CD8-positive, alpha-beta memory T cell (primary cell): Measurements from ENCODE around the gene LHFPL3. TPM values are rescaled to one million over a fixed set of nuclear protein-coding genes. Genes with fewer than 3 reads are reported as not detected.

ENCODE experiments used
- CTCF ChIA-PET: fragments of 350-600 bp; sonication (Branson Sonifier 250); formaldehyde crosslinking; loops from one replicate; lab custom pipeline; 2021; ENCODE audit warnings: antibody characterized with exemption; lab: Charles Lee
- POLR2A ChIA-PET: fragments of 350-600 bp; sonication (Branson Sonifier 250); formaldehyde crosslinking; loops from one replicate; lab custom pipeline; 2021; ENCODE audit warnings: antibody characterized with exemption; lab: Charles Lee
- DNase-seq, 5 donors: peaks; one replicate each; pipeline versions ENCODE4 v3.0.0 to v3.0.0-alpha.2; 2020 to 2022; ENCODE audit warnings: mixed read lengths in 1 of 5
- H3K27ac ChIP-seq: one replicate; pipeline ENCODE4 v1.7.0; 2013; ENCODE audit warnings: low read depth, mild to moderate bottlenecking, low read length, moderate library complexity
- H3K27me3 ChIP-seq: 2 replicates; pipeline ENCODE4 v1.7.0; 2013; ENCODE audit warnings: low read length, mild to moderate bottlenecking; ENCODE audit not compliant: insufficient read depth, poor library complexity, severe bottlenecking
- H3K36me3 ChIP-seq: 2 replicates; pipeline ENCODE4 v1.7.0; 2013; ENCODE audit warnings: mild to moderate bottlenecking, low read length, moderate library complexity; ENCODE audit not compliant: insufficient read depth
- H3K4me1 ChIP-seq: 2 replicates; pipeline ENCODE4 v1.7.0; 2013; ENCODE audit warnings: mild to moderate bottlenecking, low read length, moderate library complexity; ENCODE audit not compliant: insufficient read depth
- H3K4me3 ChIP-seq: 2 replicates; pipeline ENCODE4 v1.7.0; 2013; ENCODE audit warnings: mild to moderate bottlenecking, low read length
- H3K9me3 ChIP-seq: 2 replicates; pipeline ENCODE4 v1.7.0; 2013; ENCODE audit warnings: mild to moderate bottlenecking, low read length
- H3K27ac Mint-ChIP-seq, 8 donors: one replicate each; pipeline ENCODE4 v1.8.0; 2020 to 2021; ENCODE audit warnings: mixed read lengths in 8 of 8, mild to moderate bottlenecking in 6 of 8, inconsistent platforms in 3 of 8, moderate library complexity in 3 of 8
- H3K27me3 Mint-ChIP-seq, 2 donors: one replicate each; pipeline ENCODE4 v1.8.0; 2020 to 2021; ENCODE audit warnings: mixed read lengths in 2 of 2, mild to moderate bottlenecking in 1 of 2, moderate library complexity in 1 of 2
- H3K36me3 Mint-ChIP-seq, 3 donors: one replicate each; pipeline ENCODE4 v1.8.0; 2020 to 2021; ENCODE audit warnings: mixed read lengths in 3 of 3, inconsistent platforms in 1 of 3, mild to moderate bottlenecking in 1 of 3
- H3K4me1 Mint-ChIP-seq, 3 donors: one replicate each; pipeline ENCODE4 v1.8.0; 2020 to 2021; ENCODE audit warnings: mixed read lengths in 3 of 3, inconsistent platforms in 1 of 3, mild to moderate bottlenecking in 1 of 3
- H3K4me3 Mint-ChIP-seq, 7 donors: one replicate each; pipeline ENCODE4 v1.8.0; 2020 to 2021; ENCODE audit warnings: mixed read lengths in 7 of 7, mild to moderate bottlenecking in 6 of 7, moderate library complexity in 4 of 7, inconsistent platforms in 2 of 7
- H3K9me3 Mint-ChIP-seq, 5 donors: one replicate each; pipeline ENCODE4 v1.8.0; 2020 to 2022; ENCODE audit warnings: mixed read lengths in 5 of 5, mild to moderate bottlenecking in 3 of 5, moderate library complexity in 2 of 5, inconsistent platforms in 1 of 5
- polyA plus RNA-seq: library from polyadenylated mRNA; unstranded; fragments of 300-500 nt; fragmentation: Illumina TruSeq; gene quantifications from one replicate; pipeline ENCODE4 v1.2.3, GENCODE V29; 2021
- total RNA-seq, 2 experiments: library from RNA; stranded (reverse); gene quantifications; one replicate each; pipeline ENCODE4 v1.2.3, GENCODE V29; 2021

Gene LHFPL3
- total and polyA plus RNA-seq, 3 experiments from 2014 or later = not detected

GRCh38 chr7:104536956-104537355 is 208.6 kb downstream of the LHFPL3 start:
- Histone ChIP-seq H3K4me1 (no peaks in the 10 kb centered on the region), H3K36me3 (no peaks in the 10 kb centered on the region), H3K4me3 (no peak overlapping the region), H3K27ac (no peak overlapping the region), H3K9me3 (no peaks in the 10 kb centered on the region), H3K27me3 (no peaks in the 10 kb centered on the region)
- no peak overlapping the region for H3K27ac Mint-ChIP-seq
- no peaks in the 10 kb centered on the region for H3K4me1 Mint-ChIP-seq
- H3K36me3 Mint-ChIP-seq = no peaks in the 10 kb centered on the region
- H3K27me3 Mint-ChIP-seq = peaks cover 0 to 2% of the 10 kb centered on the region in 2 donors
- no peak overlapping the region for H3K4me3 Mint-ChIP-seq
- POLR2A ChIA-PET = no interaction called here
- no peak for DNase-seq
- CTCF ChIA-PET = no interaction called here
- H3K9me3 Mint-ChIP-seq = peaks cover 0 to 4% (median 0%) of the 10 kb centered on the region in 5 donors

DNA sequence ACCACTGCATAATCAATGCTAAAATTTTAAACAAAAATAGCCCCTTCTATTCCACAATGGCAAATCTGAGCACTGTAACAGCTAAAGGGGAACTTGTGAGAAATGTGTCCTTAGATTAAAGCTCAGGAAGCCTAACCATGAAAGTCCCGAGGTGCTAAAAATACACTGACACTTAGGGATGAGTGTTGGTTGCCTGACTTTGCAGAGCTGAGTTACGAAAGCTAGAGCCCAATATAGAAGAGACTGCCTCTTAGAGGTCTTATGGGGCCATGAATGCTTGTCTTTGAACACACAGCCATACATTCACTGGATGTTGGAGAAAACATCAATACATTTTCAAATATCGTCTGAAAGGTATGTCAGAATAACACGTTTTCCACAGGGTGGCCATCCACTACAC is 209.7 kb downstream of the LHFPL3 start:
- H3K9me3 Mint-ChIP-seq = peaks cover 0 to 5% (median 3%) of the 10 kb centered on the region in 5 donors
- no peak overlapping the region for H3K4me3 ChIP-seq
- no peak for DNase-seq
- H3K27ac ChIP-seq = no peak overlapping the region
- H3K9me3 ChIP-seq = no peaks in the 10 kb centered on the region
- no peaks in the 10 kb centered on the region for H3K4me1 Mint-ChIP-seq
- ChIA-PET POLR2A (no interaction called here), CTCF (no interaction called here)
- no peak overlapping the region for H3K4me3 Mint-ChIP-seq
- H3K36me3 ChIP-seq = no peaks in the 10 kb centered on the region
- H3K27ac Mint-ChIP-seq = no peak overlapping the region
- no peaks in the 10 kb centered on the region for H3K36me3 Mint-ChIP-seq
- H3K27me3 Mint-ChIP-seq = peaks cover 0 to 6% of the 10 kb centered on the region in 2 donors
- H3K4me1 ChIP-seq = no peaks in the 10 kb centered on the region
- H3K27me3 ChIP-seq = no peaks in the 10 kb centered on the region

- Histone ChIP-seq H3K4me1 (no peaks in the 10 kb centered on the region), H3K36me3 (no peaks in the 10 kb centered on the region), H3K4me3 (no peak overlapping the region), H3K27ac (no peak overlapping the region), H3K9me3 (no peaks in the 10 kb centered on the region), H3K27me3 (no peaks in the 10 kb centered on the region)
- H3K4me3 Mint-ChIP-seq = no peak overlapping the region
- H3K9me3 Mint-ChIP-seq = peaks cover 0 to 5% (median 3%) of the 10 kb centered on the region in 5 donors
- no peaks in the 10 kb centered on the region for H3K36me3 Mint-ChIP-seq
- DNase-seq = no peak
- POLR2A ChIA-PET = no interaction called here
- no peaks in the 10 kb centered on the region for H3K4me1 Mint-ChIP-seq
- CTCF ChIA-PET = no interaction called here
- no peak overlapping the region for H3K27ac Mint-ChIP-seq
- H3K27me3 Mint-ChIP-seq = peaks cover 0 to 5% of the 10 kb centered on the region in 2 donors
These were observed 213.5 kb downstream of the LHFPL3 start for GRCh38 chr7:104541897-104542296.

- peaks cover 0 to 3% (median 0%) of the 10 kb centered on the region in 5 donors for H3K9me3 Mint-ChIP-seq
- ChIA-PET CTCF (no interaction called here), POLR2A (no interaction called here)
- H3K27ac ChIP-seq = no peak overlapping the region
- no peaks in the 10 kb centered on the region for H3K4me1 ChIP-seq
- no peak overlapping the region for H3K4me3 Mint-ChIP-seq
- no peaks in the 10 kb centered on the region for H3K27me3 ChIP-seq
- H3K36me3 Mint-ChIP-seq = no peaks in the 10 kb centered on the region
- no peaks in the 10 kb centered on the region for H3K36me3 ChIP-seq
- H3K4me3 ChIP-seq = no peak overlapping the region
- no peaks in the 10 kb centered on the region for H3K4me1 Mint-ChIP-seq
- H3K27ac Mint-ChIP-seq = no peak overlapping the region
- H3K9me3 ChIP-seq = no peaks in the 10 kb centered on the region
- DNase-seq = no peak
- no peaks in the 10 kb centered on the region for H3K27me3 Mint-ChIP-seq
These were observed 220.5 kb downstream of the LHFPL3 start for GRCh38 chr7:104548861-104549260.

- DNase-seq = no peak
- H3K27me3 ChIP-seq = no peaks in the 10 kb centered on the region
- H3K4me1 Mint-ChIP-seq = no peaks in the 10 kb centered on the region
- H3K9me3 Mint-ChIP-seq = peaks cover 1 to 4% (median 2%) of the 10 kb centered on the region in 5 donors
- no peak overlapping the region for H3K27ac ChIP-seq
- H3K4me3 Mint-ChIP-seq = no peak overlapping the region
- POLR2A ChIA-PET = no interaction called here
- H3K36me3 Mint-ChIP-seq = no peaks in the 10 kb centered on the region
- H3K36me3 ChIP-seq = no peaks in the 10 kb centered on the region
- peaks cover 0 to 1% of the 10 kb centered on the region in 2 donors for H3K27me3 Mint-ChIP-seq
- H3K4me1 ChIP-seq = no peaks in the 10 kb centered on the region
- no peak overlapping the region for H3K4me3 ChIP-seq
- CTCF ChIA-PET = no interaction called here
- no peaks in the 10 kb centered on the region for H3K9me3 ChIP-seq
- H3K27ac Mint-ChIP-seq = no peak overlapping the region
These were observed 222.0 kb downstream of the LHFPL3 start for GRCh38 chr7:104550362-104550761.

GRCh38 chr7:104551226-104551625 is 222.8 kb downstream of the LHFPL3 start:
- Mint-ChIP-seq H3K36me3 (no peaks in the 10 kb centered on the region), H3K9me3 (peaks cover 2 to 7% (median 3%) of the 10 kb centered on the region in 5 donors), H3K27me3 (peaks cover 0 to 1% of the 10 kb centered on the region in 2 donors), H3K27ac (no peak overlapping the region), H3K4me3 (no peak overlapping the region), H3K4me1 (no peaks in the 10 kb centered on the region)
- DNase-seq = no peak
- Histone ChIP-seq H3K36me3 (no peaks in the 10 kb centered on the region), H3K9me3 (no peaks in the 10 kb centered on the region), H3K27me3 (no peaks in the 10 kb centered on the region), H3K4me3 (no peak overlapping the region), H3K27ac (no peak overlapping the region), H3K4me1 (no peaks in the 10 kb centered on the region)
- CTCF ChIA-PET = no interaction called here
- POLR2A ChIA-PET = no interaction called here

DNA sequence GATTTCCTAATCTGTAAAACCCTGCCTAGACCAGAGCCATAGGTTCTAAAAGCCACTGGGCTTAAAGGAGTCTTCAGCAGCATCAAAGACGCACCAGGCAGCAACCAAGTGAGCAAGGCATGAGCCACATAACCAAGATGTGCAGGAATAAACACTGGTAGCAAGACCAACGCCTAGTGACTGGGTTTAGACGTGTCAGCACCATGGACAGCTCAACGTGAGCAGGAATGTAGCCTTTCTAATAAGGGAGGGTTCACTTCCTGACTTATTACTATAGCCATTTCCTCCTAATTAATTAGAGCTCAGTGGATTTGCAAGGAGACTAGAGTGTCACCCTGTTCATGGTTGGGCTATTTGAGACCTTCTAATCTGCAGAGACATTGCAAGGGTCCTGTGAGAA is 223.7 kb downstream of the LHFPL3 start:
- no peaks in the 10 kb centered on the region for H3K4me1 Mint-ChIP-seq
- H3K4me3 Mint-ChIP-seq = no peak overlapping the region
- Histone ChIP-seq H3K4me1 (no peaks in the 10 kb centered on the region), H3K36me3 (no peaks in the 10 kb centered on the region), H3K9me3 (no peaks in the 10 kb centered on the region), H3K27ac (no peak overlapping the region), H3K4me3 (no peak overlapping the region), H3K27me3 (no peaks in the 10 kb centered on the region)
- H3K9me3 Mint-ChIP-seq = peaks cover 2 to 10% (median 5%) of the 10 kb centered on the region in 5 donors
- peaks cover 0 to 1% of the 10 kb centered on the region in 2 donors for H3K27me3 Mint-ChIP-seq
- ChIA-PET POLR2A (no interaction called here), CTCF (no interaction called here)
- H3K36me3 Mint-ChIP-seq = no peaks in the 10 kb centered on the region
- H3K27ac Mint-ChIP-seq = no peak overlapping the region
- DNase-seq = no peak

DNA sequence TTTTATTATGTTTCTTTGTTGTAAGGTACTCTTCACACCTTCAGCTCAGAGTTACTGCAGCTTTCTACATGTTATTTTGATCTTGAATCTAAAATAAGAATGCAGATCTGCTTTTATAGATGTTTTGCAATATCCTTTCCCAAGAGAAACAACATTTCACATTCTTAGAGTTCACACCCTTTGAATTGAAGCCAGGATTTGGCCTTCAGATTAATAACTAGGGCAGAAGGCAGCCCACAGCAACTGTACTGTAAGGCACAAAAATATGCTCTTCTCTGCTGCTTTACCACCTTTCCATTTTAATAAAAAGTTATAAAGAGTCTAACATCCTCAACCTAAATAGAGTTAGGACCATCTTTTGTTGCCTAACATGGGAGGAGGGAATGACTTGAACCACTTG is 224.7 kb downstream of the LHFPL3 start:
- Histone ChIP-seq H3K36me3 (no peaks in the 10 kb centered on the region), H3K9me3 (no peaks in the 10 kb centered on the region), H3K4me1 (no peaks in the 10 kb centered on the region), H3K27ac (no peak overlapping the region), H3K27me3 (no peaks in the 10 kb centered on the region), H3K4me3 (no peak overlapping the region)
- Mint-ChIP-seq H3K36me3 (no peaks in the 10 kb centered on the region), H3K4me3 (no peak overlapping the region), H3K27me3 (peaks cover 0 to 1% of the 10 kb centered on the region in 2 donors), H3K4me1 (no peaks in the 10 kb centered on the region), H3K9me3 (peaks cover 2 to 13% (median 6%) of the 10 kb centered on the region in 5 donors), H3K27ac (no peak overlapping the region)
- DNase-seq = no peak
- POLR2A ChIA-PET = no interaction called here
- CTCF ChIA-PET = no interaction called here
